Measurements from ENCODE around the gene DRAXIN.

Gene DRAXIN

GRCh38 chr1:11766429-11766776 is 74.9 kb downstream of the DRAXIN start:
- no peak for DNase-seq

GRCh38 chr1:11767922-11768704 is 76.6 kb downstream of the DRAXIN start:
- no peak for DNase-seq

GRCh38 chr1:11768821-11769220 is 77.3 kb downstream of the DRAXIN start:
- DNase-seq, result no peak

- no peak for DNase-seq
Measured at GRCh38 chr1:11769274-11769673, 77.8 kb downstream of the DRAXIN start.

- DNase-seq, result no peak
Measured at GRCh38 chr1:11770011-11770410, 78.5 kb downstream of the DRAXIN start.

- no peak for DNase-seq
Measured at GRCh38 chr1:11771481-11772043, 80.1 kb downstream of the DRAXIN start.

GRCh38 chr1:11772458-11772857 is 80.9 kb downstream of the DRAXIN start:
- no peak for DNase-seq

GRCh38 chr1:11774753-11775152 is 83.2 kb downstream of the DRAXIN start:
- no peak for DNase-seq
